Ascending aorta (tissue), 2 donors: ENCODE results near the gene COX6A1. TPM values are rescaled to one million over a fixed set of nuclear protein-coding genes. Genes with fewer than 3 reads are reported as not detected.

Experiments used
- DNase-seq, 2 donors: peaks; one replicate each; pipeline ENCODE4 v3.0.0-alpha.2; 2019; ENCODE audit warnings: low spot score in 2 of 2
- H3K27ac ChIP-seq, 2 donors: fragments of 200-600 bp; sonication (generic); one replicate each; pipeline ENCODE4 v1.5.1; 2016 to 2017; ENCODE audit warnings: mild to moderate bottlenecking in 1 of 2
- H3K27me3 ChIP-seq: fragments of 200-600 bp; sonication (generic); one replicate; pipeline ENCODE4 v1.5.1; 2017
- H3K36me3 ChIP-seq, 2 donors: fragments of 200-600 bp; sonication (generic); one replicate each; pipeline ENCODE4 v1.5.1; 2016
- H3K4me1 ChIP-seq, 2 donors: fragments of 200-600 bp; sonication (generic); one replicate each; pipeline ENCODE4 v1.5.1; 2016 to 2017; ENCODE audit warnings: mild to moderate bottlenecking in 1 of 2
- H3K4me3 ChIP-seq, 2 donors: fragments of 200-600 bp; sonication (generic); one replicate each; pipeline ENCODE4 v1.5.1; 2016 to 2017; ENCODE audit warnings: mild to moderate bottlenecking in 1 of 2
- H3K9me3 ChIP-seq, 2 donors: fragments of 200-600 bp; sonication (generic); one replicate each; pipeline ENCODE4 v1.5.1; 2016
- CTCF ChIP-seq, 3 experiments: fragments of 200-600 bp in 2 of 3; fragments of 450-650 bp in 1 of 3; sonication (generic) in 2 of 3; IDR thresholded peaks; one replicate each; pipeline ENCODE4 v1.5.1; 2016 to 2019; ENCODE audit warnings: antibody characterized with exemption in 3 of 3, mild to moderate bottlenecking in 1 of 3, moderate library complexity in 1 of 3
- intact Hi-C: fragments of 100-400 bp; cut with DNase I; formaldehyde crosslinking; loops from one replicate; pipeline ENCODE4 v1.15.1; 2023
- total RNA-seq: library from RNA; depleted of rRNA; stranded (reverse); fragments of >200 nt; gene quantifications from one replicate; pipeline ENCODE4 v1.1.0, GENCODE V29; 2016

Gene COX6A1
- total RNA-seq, 1 donor from 2014 or later = 686 TPM

- intact Hi-C loops = no loop called here
- Histone ChIP-seq H3K27ac (no peak overlapping the region), H3K9me3 (no peaks in the 10 kb centered on the region), H3K36me3 (no peaks in the 10 kb centered on the region), H3K4me1 (no peaks in the 10 kb centered on the region), H3K27me3 (no peaks in the 10 kb centered on the region), H3K4me3 (no peak overlapping the region)
- DNase-seq = no peak
- TF ChIP-seq CTCF (IDR thresholded peaks at IDR 0.05) = no peak
Observed at GRCh38 chr12:120429368-120429767, 8.5 kb upstream of the COX6A1 start.

- no peak for DNase-seq
- no peaks in the 10 kb centered on the region for H3K36me3 ChIP-seq
- H3K9me3 ChIP-seq = no peaks in the 10 kb centered on the region
- H3K27me3 ChIP-seq = no peaks in the 10 kb centered on the region
- no peak overlapping the region for H3K27ac ChIP-seq
- H3K4me1 ChIP-seq = no peaks in the 10 kb centered on the region
- no peak overlapping the region for H3K4me3 ChIP-seq
- intact Hi-C loops = no loop called here
- no peak for TF ChIP-seq CTCF (IDR thresholded peaks at IDR 0.05)
Observed at GRCh38 chr12:120432772-120433525, 5.0 kb upstream of the COX6A1 start.

- H3K4me1 ChIP-seq = peaks cover 0 to 15% of the 10 kb centered on the region in 2 donors
- intact Hi-C loops = no loop called here
- H3K27ac ChIP-seq = peak overlapping the region; percentile 72 to 77
Observed at GRCh38 chr12:120438495-120439198, 734 bp downstream of the COX6A1 start.

GRCh38 chr12:120439646-120440247 lies 1.8 kb downstream of the COX6A1 start:
- Histone ChIP-seq H3K36me3 (peaks cover 24 to 29% of the 10 kb centered on the region in 2 donors), H3K27ac (no peak overlapping the region), H3K4me1 (peaks cover 0 to 15% of the 10 kb centered on the region in 2 donors), H3K9me3 (no peaks in the 10 kb centered on the region), H3K27me3 (no peaks in the 10 kb centered on the region), H3K4me3 (peak overlapping the region in 1 of 2 donors; percentile 68)
- TF ChIP-seq CTCF (IDR thresholded peaks at IDR 0.05) = peak; percentile 24 to 61 (median 33)
- intact Hi-C loops = no loop called here
- no peak for DNase-seq

More at GRCh38 chr12:120438495-120439198, 734 bp downstream of the COX6A1 start:
- H3K27me3 ChIP-seq = no peaks in the 10 kb centered on the region
- H3K9me3 ChIP-seq = no peaks in the 10 kb centered on the region
- DNase-seq = no peak
- H3K36me3 ChIP-seq = peaks cover 19 to 26% of the 10 kb centered on the region in 2 donors
- H3K4me3 ChIP-seq = peak overlapping the region; percentile 68 to 84
- TF ChIP-seq CTCF (IDR thresholded peaks at IDR 0.05) = no peak

- no peaks in the 10 kb centered on the region for H3K27me3 ChIP-seq
- intact Hi-C loops = loop anchor here (5.0 kb wide), 2 partner anchors 88 to 127 kb away; partner anchors contain the start of gene RNF10
Observed at GRCh38 chr12:120444676-120445075, 6.8 kb downstream of the COX6A1 start.

More at GRCh38 chr12:120444676-120445075, 6.8 kb downstream of the COX6A1 start:
- Histone ChIP-seq H3K4me1 (peaks cover 3 to 9% of the 10 kb centered on the region in 2 donors), H3K27ac (no peak overlapping the region), H3K4me3 (no peak overlapping the region), H3K36me3 (peaks cover 24 to 29% of the 10 kb centered on the region in 2 donors), H3K9me3 (no peaks in the 10 kb centered on the region)
- TF ChIP-seq CTCF (IDR thresholded peaks at IDR 0.05) = no peak
- DNase-seq = no peak
